Activated naive CD8-positive, alpha-beta T cell treated with anti-CD3 and anti-CD28 coated beads for 36 hours (primary cell): ENCODE results near the gene TMA7. TPM values are rescaled to one million over a fixed set of nuclear protein-coding genes. Genes with fewer than 3 reads are reported as not detected.

ENCODE experiments used
- DNase-seq: peaks from one replicate; pipeline ENCODE4 v3.0.0; 2021
- H3K27ac Mint-ChIP-seq: one replicate; pipeline ENCODE4 v1.8.0; 2022; ENCODE audit warnings: mild to moderate bottlenecking, moderate library complexity, mixed read lengths
- H3K27me3 Mint-ChIP-seq: one replicate; pipeline ENCODE4 v1.8.0; 2022; ENCODE audit warnings: mild to moderate bottlenecking, mixed read lengths
- H3K36me3 Mint-ChIP-seq: one replicate; pipeline ENCODE4 v1.8.0; 2021; ENCODE audit warnings: mild to moderate bottlenecking, mixed read lengths
- H3K4me1 Mint-ChIP-seq: one replicate; pipeline ENCODE4 v1.8.0; 2021; ENCODE audit warnings: mixed read lengths
- H3K4me3 Mint-ChIP-seq: one replicate; pipeline ENCODE4 v1.8.0; 2022; ENCODE audit warnings: mild to moderate bottlenecking, moderate library complexity, mixed read lengths
- H3K9me3 Mint-ChIP-seq: one replicate; pipeline ENCODE4 v1.8.0; 2022; ENCODE audit warnings: mixed read lengths
- total RNA-seq, 2 experiments: library from RNA; stranded (reverse); gene quantifications; one replicate each; pipeline ENCODE4 v1.2.3, GENCODE V29; 2021

Gene TMA7
- total RNA-seq, 2 experiments from 2014 or later, result 398 to 421 TPM

GRCh38 chr3:48414376-48415250, 25.4 kb upstream of the TMA7 start:
- no peaks in the 10 kb centered on the region for H3K4me1 Mint-ChIP-seq
- H3K27me3 Mint-ChIP-seq, result no peaks in the 10 kb centered on the region
- H3K4me3 Mint-ChIP-seq, result no peak overlapping the region
- H3K36me3 Mint-ChIP-seq, result no peaks in the 10 kb centered on the region
- no peaks in the 10 kb centered on the region for H3K9me3 Mint-ChIP-seq
- no peak for DNase-seq
- H3K27ac Mint-ChIP-seq, result no peak overlapping the region

- DNase-seq, result no peak
- H3K9me3 Mint-ChIP-seq, result no peaks in the 10 kb centered on the region
- no peak overlapping the region for H3K27ac Mint-ChIP-seq
- no peaks in the 10 kb centered on the region for H3K4me1 Mint-ChIP-seq
- H3K36me3 Mint-ChIP-seq, result no peaks in the 10 kb centered on the region
- no peak overlapping the region for H3K4me3 Mint-ChIP-seq
- H3K27me3 Mint-ChIP-seq, result no peaks in the 10 kb centered on the region
Observed at GRCh38 chr3:48415251-48415953, 24.7 kb upstream of the TMA7 start.

- H3K27ac Mint-ChIP-seq, result no peak overlapping the region
Observed at GRCh38 chr3:48416091-48416505, 24.0 kb upstream of the TMA7 start.

GRCh38 chr3:48416546-48416945, 23.5 kb upstream of the TMA7 start:
- no peaks in the 10 kb centered on the region for H3K9me3 Mint-ChIP-seq
- no peaks in the 10 kb centered on the region for H3K27me3 Mint-ChIP-seq
- H3K4me3 Mint-ChIP-seq, result no peak overlapping the region
- DNase-seq, result no peak
- H3K4me1 Mint-ChIP-seq, result no peaks in the 10 kb centered on the region
- no peaks in the 10 kb centered on the region for H3K36me3 Mint-ChIP-seq
- no peak overlapping the region for H3K27ac Mint-ChIP-seq

More at GRCh38 chr3:48416091-48416505, 24.0 kb upstream of the TMA7 start:
- no peaks in the 10 kb centered on the region for H3K36me3 Mint-ChIP-seq
- DNase-seq, result no peak
- H3K4me3 Mint-ChIP-seq, result no peak overlapping the region
- H3K4me1 Mint-ChIP-seq, result no peaks in the 10 kb centered on the region
- H3K27me3 Mint-ChIP-seq, result no peaks in the 10 kb centered on the region
- H3K9me3 Mint-ChIP-seq, result no peaks in the 10 kb centered on the region

GRCh38 chr3:48417529-48418108, 22.4 kb upstream of the TMA7 start:
- Mint-ChIP-seq H3K9me3 (no peaks in the 10 kb centered on the region), H3K27ac (no peak overlapping the region), H3K27me3 (no peaks in the 10 kb centered on the region), H3K4me3 (no peak overlapping the region), H3K4me1 (no peaks in the 10 kb centered on the region), H3K36me3 (no peaks in the 10 kb centered on the region)
- DNase-seq, result no peak

- DNase-seq, result no peak
- Mint-ChIP-seq H3K4me3 (no peak overlapping the region), H3K9me3 (no peaks in the 10 kb centered on the region), H3K4me1 (no peaks in the 10 kb centered on the region), H3K36me3 (no peaks in the 10 kb centered on the region), H3K27ac (no peak overlapping the region), H3K27me3 (no peaks in the 10 kb centered on the region)
Observed at GRCh38 chr3:48418140-48418539, 21.9 kb upstream of the TMA7 start.

GRCh38 chr3:48418651-48419050, 21.4 kb upstream of the TMA7 start:
- no peaks in the 10 kb centered on the region for H3K36me3 Mint-ChIP-seq
- H3K27me3 Mint-ChIP-seq, result no peaks in the 10 kb centered on the region
- no peak overlapping the region for H3K4me3 Mint-ChIP-seq
- no peaks in the 10 kb centered on the region for H3K9me3 Mint-ChIP-seq
- H3K27ac Mint-ChIP-seq, result no peak overlapping the region
- H3K4me1 Mint-ChIP-seq, result no peaks in the 10 kb centered on the region
- DNase-seq, result no peak

GRCh38 chr3:48419149-48419548, 20.9 kb upstream of the TMA7 start:
- no peak overlapping the region for H3K27ac Mint-ChIP-seq
- no peak for DNase-seq
- no peak overlapping the region for H3K4me3 Mint-ChIP-seq
- no peaks in the 10 kb centered on the region for H3K9me3 Mint-ChIP-seq
- no peaks in the 10 kb centered on the region for H3K36me3 Mint-ChIP-seq
- no peaks in the 10 kb centered on the region for H3K27me3 Mint-ChIP-seq
- H3K4me1 Mint-ChIP-seq, result no peaks in the 10 kb centered on the region

GRCh38 chr3:48419597-48419996, 20.5 kb upstream of the TMA7 start:
- Mint-ChIP-seq H3K4me3 (no peak overlapping the region), H3K4me1 (no peaks in the 10 kb centered on the region), H3K36me3 (no peaks in the 10 kb centered on the region), H3K9me3 (no peaks in the 10 kb centered on the region), H3K27ac (no peak overlapping the region), H3K27me3 (no peaks in the 10 kb centered on the region)
- DNase-seq, result no peak

GRCh38 chr3:48420561-48420960, 19.5 kb upstream of the TMA7 start:
- no peaks in the 10 kb centered on the region for H3K9me3 Mint-ChIP-seq
- H3K36me3 Mint-ChIP-seq, result no peaks in the 10 kb centered on the region
- H3K4me3 Mint-ChIP-seq, result no peak overlapping the region
- H3K27me3 Mint-ChIP-seq, result no peaks in the 10 kb centered on the region
- DNase-seq, result no peak
- H3K4me1 Mint-ChIP-seq, result no peaks in the 10 kb centered on the region
- no peak overlapping the region for H3K27ac Mint-ChIP-seq

GRCh38 chr3:48422272-48422671, 17.8 kb upstream of the TMA7 start:
- H3K36me3 Mint-ChIP-seq, result no peaks in the 10 kb centered on the region
- H3K27ac Mint-ChIP-seq, result no peak overlapping the region
- H3K4me3 Mint-ChIP-seq, result no peak overlapping the region
- no peaks in the 10 kb centered on the region for H3K27me3 Mint-ChIP-seq
- no peaks in the 10 kb centered on the region for H3K9me3 Mint-ChIP-seq
- DNase-seq, result no peak
- H3K4me1 Mint-ChIP-seq, result no peaks in the 10 kb centered on the region

- Mint-ChIP-seq H3K4me3 (no peak overlapping the region), H3K27ac (no peak overlapping the region), H3K36me3 (no peaks in the 10 kb centered on the region), H3K27me3 (peaks cover under 1% of the 10 kb centered on the region), H3K4me1 (no peaks in the 10 kb centered on the region), H3K9me3 (no peaks in the 10 kb centered on the region)
- DNase-seq, result no peak
Observed at GRCh38 chr3:48422681-48423080, 17.4 kb upstream of the TMA7 start.

GRCh38 chr3:48423241-48423882, 16.7 kb upstream of the TMA7 start:
- no peak for DNase-seq
- Mint-ChIP-seq H3K4me1 (no peaks in the 10 kb centered on the region), H3K36me3 (no peaks in the 10 kb centered on the region), H3K9me3 (no peaks in the 10 kb centered on the region), H3K27ac (no peak overlapping the region), H3K27me3 (peaks cover 7% of the 10 kb centered on the region), H3K4me3 (no peak overlapping the region)

GRCh38 chr3:48423883-48424695, 16.0 kb upstream of the TMA7 start:
- Mint-ChIP-seq H3K4me3 (no peak overlapping the region), H3K4me1 (no peaks in the 10 kb centered on the region), H3K9me3 (no peaks in the 10 kb centered on the region), H3K27ac (no peak overlapping the region), H3K27me3 (peaks cover 7% of the 10 kb centered on the region), H3K36me3 (no peaks in the 10 kb centered on the region)
- DNase-seq, result no peak
